Left lobe of liver (tissue), 2 donors: ENCODE results near the gene MARCHF5. TPM values are rescaled to one million over a fixed set of nuclear protein-coding genes. Genes with fewer than 3 reads are reported as not detected.
"Not testable (repeated sequence)": the region's sequence is repeated elsewhere in the genome, so short reads cannot be mapped to it uniquely, and the experiment has no call there.

Experiments
- ATAC-seq: fragments of 200-7000 bp; cut with Tn5 transposase; one replicate; pipeline ENCODE4 v1.9.1; 2020; ENCODE audit warnings: mild to moderate bottlenecking, moderate library complexity
- DNase-seq: peaks from one replicate; pipeline ENCODE4 v3.0.0-alpha.2; 2020; ENCODE audit warnings: low spot score
- total RNA-seq: library from RNA; stranded (reverse); gene quantifications from one replicate; pipeline ENCODE4 v1.2.1, GENCODE V29; 2021
- donor health status: DM: no; HTN: no; CAD: no; lungs with moderate emphysema.
- donor health status: DM: no; HTN: yes; CAD: no.

Gene MARCHF5
- total RNA-seq, 1 donor from 2014 or later, result 24.7 TPM

DNA sequence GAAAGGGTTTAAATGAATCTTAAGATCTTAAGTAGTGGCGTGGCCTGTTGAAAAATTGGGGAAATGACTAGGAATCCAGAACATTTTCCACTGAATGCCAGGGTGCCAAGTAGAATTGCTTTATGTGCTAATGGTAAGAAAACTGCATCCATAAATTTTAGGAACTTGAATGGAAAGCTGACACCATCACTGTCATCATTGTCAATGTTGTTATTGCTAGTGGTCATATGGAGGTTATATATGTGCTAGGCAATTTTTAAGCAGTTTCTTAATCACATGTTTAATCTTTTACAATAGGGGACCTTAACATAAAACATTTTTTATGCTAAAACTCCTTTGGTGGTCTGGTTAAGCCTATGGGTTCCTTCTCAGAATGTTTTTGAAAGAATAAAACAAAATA lies 13.1 kb downstream of the MARCHF5 start:
- ATAC-seq, result no peak
- no peak for DNase-seq

DNA sequence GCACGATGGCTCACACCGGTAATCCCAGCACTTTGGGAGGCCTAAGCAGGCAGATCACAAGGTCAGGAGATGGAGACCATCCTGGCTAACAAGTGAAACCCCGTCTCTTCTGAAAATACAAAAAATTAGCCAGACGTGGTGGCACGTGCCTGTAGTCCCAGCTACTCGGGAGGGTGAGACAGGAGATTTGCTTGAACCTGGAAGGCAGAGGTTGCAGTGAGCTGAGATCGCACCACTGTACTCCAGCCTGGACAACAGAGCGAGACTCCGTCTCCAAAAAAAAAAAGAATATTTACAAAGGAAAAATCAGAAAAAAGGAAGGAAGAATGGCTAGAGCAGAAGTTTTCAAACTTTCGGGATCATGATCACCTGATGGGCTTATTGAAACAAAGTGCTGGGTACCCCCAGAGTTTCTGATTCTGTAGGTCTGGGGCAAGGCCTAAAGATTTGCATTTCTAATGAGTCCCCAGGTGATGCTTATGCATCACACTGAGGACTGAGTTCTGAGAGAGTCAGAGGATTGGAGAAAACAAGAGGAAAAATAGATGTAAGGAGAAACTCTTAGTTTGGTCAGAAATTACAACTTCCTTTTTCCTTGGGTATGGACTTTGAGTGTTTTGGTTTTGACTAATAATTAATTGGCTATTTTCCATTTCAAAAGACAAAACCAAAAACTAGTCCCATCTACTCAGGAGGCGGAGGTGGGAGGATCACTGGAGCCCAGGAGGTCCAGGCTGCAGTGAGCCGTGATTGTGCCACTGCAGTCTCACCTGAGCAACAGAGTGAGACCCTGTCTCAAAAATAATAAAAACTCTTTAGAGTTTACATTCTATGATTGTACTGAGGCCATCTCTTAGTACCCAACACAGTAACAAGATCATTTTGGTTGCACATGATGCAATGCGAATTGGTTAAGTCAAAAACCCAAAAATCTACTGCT lies 14.4 kb downstream of the MARCHF5 start:
- ATAC-seq (no peak), DNase-seq (no peak)

DNA sequence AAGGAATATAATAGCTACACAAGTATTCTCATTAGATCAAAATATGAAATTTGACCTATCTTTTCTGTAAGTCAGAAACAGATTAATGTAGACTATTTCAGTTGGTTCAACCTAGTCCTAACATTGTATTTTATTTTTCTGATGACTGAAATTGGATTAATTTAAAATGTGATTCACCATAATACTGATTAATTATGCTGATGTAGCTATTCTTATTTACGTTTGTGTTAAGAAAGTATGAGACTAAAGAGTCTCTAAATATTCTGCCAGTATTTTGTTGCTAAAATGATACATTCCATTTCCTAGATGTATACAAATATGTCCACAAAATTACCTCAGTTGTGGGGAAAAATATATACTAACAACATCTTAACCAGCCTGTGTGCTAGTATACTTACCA lies 18.3 kb downstream of the MARCHF5 start:
- DNase-seq (no peak), ATAC-seq (no peak)

DNA sequence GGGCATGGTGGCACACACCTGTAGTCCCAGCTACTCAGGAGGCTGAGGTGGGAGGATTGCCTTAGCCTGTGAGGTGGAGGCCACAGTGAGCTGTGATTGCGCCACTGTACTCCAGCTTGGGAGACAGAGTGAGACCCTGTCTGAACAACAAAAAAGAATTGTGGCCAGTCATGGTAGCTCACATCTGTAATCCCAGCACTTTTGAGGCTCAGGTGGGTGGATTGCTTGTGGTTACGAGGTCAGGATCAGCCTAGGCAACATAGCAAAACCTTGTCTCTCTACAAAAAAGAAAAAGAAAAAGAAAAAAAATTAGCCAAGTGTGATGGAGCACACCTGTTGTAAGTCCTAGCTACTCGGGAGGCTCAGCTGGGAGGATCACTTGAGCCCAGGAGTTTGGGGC lies 22.8 kb downstream of the MARCHF5 start:
- ATAC-seq (no peak), DNase-seq (no peak)

DNA sequence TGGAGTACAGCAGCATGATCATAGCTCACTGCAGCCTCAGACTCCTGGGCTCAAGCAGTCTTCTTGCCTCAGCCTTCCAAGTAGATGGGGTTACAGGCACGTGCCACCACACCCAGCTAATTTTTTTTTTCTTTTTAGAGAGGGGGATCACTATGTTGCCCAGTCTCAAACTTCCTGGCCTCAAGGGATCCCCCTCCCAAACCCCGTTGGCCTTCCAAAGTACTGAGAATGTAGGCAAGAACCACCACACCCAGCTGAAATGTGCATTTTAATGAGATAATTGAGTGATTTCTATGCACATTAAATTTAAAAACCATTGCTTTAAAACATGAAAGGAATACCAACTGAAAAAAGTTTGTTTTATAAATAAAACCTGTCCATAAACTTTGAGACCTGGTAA lies 25.6 kb downstream of the MARCHF5 start:
- DNase-seq (no peak), ATAC-seq (no peak)

DNA sequence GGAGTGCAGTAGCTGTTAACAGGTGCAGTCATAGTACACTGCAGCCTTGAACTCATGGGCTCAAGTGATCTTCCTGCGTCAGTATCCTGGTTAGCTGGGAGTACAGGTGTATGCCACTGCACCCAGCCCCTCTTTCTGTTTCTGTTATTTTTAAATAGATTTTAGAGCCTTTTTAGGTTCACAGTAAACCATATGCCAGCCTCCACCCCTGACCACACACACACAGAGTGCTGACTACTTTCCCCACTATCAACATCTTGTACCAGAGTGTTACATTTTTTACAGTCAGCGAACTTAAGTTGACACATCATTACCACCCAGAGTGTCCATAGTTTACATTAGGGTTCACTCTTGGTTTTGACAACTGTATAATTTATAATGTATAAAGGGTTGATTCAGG lies 32.1 kb downstream of the MARCHF5 start:
- no peak for DNase-seq
- no peak for ATAC-seq

DNA sequence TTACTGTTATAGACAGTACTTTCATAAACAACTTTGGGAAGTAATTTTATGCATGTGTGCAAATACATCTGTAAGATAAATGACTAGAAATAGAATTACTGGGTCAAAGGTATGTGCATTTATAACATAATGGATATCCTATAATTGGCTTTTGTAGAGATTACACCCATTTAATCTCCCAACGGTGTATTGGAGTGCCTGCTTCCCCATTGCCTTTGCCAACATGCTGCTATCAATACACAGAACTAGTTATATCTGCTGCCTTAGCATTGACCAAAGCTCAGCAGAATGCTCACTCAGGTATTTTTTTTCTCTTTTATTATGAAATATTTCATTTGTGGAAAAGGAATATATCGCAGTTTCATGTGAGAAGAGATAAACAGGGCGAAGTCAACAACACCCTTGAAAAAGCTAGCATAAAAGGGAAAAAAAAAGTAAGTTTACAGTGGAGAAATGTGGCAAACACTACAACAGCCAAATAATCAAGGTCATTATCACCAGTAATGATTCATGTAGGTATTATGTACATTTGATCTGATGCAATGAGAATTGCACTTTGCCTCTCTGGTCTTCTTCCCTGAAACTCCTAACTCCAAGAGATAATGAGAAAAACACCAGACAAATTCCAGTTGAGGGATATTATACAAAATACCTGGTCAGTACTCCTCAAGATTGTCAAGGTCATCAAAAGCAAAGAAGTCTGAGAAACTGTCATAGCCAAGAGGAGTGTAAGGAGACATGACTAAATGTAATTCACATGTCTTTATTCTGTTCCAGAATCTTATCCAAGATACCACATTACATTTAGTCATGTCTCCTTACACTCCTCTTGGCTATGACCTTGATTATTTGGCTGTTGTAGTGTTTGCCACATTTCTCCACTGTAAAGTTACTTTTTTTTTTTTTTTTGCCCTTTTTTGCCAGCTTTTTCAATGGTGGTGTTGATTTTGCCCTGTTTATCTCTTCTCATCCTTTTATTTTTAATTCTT lies 36.8 kb downstream of the MARCHF5 start:
- ATAC-seq (peak; percentile 66), DNase-seq (no peak)

DNA sequence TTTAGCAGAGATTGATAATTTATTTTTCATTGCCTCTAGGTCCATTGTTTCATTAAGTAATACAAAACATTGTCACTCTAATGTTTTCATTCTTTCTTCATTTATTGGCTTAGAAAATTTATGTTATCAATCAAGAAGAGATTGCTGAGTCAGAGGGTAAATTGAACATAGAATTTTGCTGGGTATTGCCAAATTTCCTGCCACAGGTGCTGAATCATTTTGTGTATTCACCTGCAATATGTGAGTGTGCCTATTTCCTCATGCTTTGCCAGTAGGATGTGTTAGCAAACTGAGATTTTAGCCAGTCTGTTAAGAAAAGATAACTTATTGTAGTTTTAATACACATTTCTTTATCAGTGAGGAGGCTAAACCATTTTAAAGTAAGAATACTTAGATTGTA lies 38.0 kb downstream of the MARCHF5 start:
- ATAC-seq, result peak; percentile 76
- no peak for DNase-seq

DNA sequence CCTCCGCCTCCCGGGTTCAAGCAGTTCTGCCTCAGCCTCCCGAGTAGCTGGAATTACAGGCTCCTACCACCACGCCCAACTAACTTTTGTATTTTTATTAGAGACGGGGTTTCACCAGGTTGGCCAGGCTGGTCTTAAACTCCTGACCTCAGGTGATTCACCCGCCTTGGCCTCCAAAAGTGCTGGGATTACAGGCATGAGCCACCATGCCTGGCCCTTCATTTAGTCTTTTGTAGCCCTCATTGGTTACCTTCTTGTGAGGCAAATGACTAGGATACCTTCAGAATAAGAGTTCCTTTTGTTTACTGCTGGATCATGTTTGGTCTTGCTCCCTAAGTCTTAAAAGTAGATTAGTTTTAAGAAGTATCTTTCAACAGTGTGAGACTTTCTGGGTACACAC lies 39.0 kb downstream of the MARCHF5 start:
- not testable (repeated sequence) for ATAC-seq

DNA sequence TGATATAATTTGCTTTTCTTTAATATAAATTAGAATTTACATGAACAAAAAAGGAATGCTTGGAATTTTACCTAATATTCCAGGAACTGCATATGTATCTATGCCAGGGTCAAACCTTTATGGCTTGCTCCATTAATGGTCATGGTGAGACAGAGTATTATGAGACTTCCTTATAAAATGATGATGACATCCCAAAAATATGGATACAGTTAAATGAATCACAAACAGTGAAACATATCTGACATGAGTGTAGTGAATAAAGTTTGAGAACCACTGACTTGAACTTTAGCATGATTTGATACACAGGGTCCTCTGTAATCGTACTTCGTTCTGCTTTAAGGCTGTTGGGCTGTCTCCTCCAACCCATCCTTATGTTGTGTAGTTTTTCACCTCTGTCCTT lies 51.8 kb downstream of the MARCHF5 start:
- DNase-seq, result no peak
- no peak for ATAC-seq

More for the DNA sequence above, 39.0 kb downstream of the MARCHF5 start:
- DNase-seq, result not testable (repeated sequence)

DNA sequence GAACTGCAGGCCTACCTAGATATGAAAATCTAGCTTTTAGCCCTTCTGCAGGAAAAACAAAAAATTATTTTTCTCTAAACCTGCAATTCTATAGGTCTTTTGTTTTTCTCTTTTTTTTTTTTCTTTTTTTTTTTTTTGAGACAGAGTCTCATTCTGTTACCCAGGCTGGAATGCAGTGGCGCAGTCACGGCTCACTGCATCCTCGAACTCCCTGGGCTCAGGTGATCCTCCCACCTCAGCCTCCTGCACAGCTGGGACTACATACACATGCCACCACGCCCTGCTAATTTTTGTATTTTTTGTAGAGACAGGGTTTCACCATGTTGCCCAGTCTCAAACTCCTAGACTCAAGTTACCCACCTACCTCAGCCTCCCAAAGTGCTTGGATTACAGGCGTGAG lies 54.6 kb downstream of the MARCHF5 start:
- ATAC-seq, DNase-seq: not testable (repeated sequence)

DNA sequence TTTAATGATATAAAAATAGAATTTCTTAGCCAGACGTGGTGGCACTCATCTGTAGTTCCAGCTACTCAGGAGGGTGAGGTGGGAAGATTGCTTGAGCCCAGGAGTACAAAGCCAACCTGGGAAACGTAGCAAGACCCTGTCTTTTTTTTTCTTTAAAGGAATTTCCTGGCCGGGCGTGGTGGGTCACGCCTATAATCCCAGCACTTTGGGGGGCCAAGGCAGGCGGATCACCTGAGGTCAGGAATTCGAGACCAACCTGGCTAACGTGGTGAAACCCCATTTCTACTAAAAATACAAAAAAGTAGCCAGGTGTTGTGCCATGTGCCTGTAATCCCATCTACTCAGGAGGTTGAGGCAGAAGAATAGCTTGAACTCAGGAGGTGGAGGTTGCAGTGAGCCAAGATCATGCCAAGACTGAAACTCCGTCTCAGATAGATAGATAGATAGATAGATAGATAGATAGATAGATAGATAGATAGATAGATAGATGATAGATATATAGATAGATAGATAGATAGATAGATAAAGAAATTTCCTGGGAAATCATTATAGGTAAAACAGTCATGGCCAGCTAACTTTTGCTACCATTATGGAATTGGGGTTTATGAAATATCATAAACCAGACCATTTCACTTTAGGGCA lies 56.2 kb downstream of the MARCHF5 start:
- not testable (repeated sequence) for ATAC-seq, DNase-seq

DNA sequence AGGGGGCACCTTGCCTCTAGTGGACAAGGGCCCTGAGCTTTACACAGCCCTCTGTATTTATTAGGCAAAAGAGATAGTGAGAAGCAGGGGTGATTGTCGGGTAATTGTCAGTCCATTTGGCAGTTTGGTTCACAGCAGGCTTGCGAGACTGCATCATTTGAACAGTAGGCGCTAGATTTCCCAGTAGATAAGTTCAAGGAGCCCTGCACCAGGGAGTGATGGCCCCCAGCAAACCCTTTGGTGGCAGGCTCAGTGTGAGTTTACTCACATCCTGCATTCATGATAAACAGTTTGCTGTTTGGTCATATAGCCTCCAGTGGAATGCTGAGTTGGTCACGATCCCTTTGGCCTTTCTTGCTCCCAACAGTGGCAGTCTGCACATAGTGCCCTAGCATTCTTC lies 59.4 kb downstream of the MARCHF5 start:
- DNase-seq (no peak), ATAC-seq (no peak)

DNA sequence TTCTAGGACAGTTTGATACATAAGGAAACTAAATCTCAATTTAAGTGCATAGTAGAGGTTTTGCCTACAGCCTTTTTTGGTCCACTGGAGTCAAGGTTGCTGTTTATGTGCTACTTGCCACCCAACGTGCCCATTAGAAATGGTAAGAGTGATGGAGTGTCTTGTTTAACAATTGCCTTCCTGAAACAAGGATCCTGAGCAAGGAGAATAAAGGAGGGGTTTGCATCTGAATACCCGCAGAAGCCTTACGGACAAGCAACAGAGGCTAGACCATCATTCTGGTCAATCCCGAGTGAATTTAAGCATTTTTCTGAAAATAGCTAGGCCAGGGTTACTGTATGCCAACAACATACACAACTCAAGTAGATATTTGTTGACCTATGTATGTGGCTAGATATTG lies 63.6 kb downstream of the MARCHF5 start:
- no peak for ATAC-seq
- DNase-seq, result no peak

DNA sequence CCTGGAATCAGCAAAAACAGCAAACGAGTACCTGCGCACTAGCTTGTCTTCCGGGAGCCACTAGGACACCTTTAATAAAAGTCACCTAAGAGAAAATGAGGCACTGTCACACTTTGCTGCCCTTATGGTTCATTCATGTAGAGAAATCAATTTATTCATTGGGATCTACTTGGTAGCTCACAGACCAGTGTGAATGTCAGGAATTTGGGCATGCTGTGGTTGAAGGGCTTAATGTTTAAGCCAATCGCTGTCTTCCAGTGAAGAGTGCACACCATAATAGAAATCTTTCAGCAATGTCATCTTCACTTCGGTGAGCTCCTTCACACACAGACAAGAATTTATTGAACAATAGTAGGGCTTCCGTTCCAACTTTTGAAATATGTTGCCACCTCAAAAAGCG lies 65.1 kb downstream of the MARCHF5 start:
- ATAC-seq (peak; percentile 43), DNase-seq (no peak)

DNA sequence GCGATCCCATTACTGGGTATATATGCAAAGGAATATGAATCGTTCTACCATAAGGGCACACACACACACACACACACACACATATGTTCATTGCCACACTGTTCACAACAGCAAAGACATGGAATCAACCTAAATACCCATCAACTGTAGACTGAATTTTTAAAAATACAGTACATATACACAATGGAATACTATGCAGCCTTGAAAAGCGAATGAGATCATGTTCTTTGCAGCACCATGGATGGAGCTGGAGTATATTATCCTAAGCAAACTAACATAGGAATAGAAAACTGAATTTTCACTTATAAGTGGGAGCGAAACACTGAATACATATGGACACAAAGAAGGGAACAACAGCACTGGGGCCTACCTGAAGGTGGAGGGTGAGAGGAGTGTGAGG lies 72.5 kb downstream of the MARCHF5 start:
- DNase-seq, result no peak
- ATAC-seq, result no peak

DNA sequence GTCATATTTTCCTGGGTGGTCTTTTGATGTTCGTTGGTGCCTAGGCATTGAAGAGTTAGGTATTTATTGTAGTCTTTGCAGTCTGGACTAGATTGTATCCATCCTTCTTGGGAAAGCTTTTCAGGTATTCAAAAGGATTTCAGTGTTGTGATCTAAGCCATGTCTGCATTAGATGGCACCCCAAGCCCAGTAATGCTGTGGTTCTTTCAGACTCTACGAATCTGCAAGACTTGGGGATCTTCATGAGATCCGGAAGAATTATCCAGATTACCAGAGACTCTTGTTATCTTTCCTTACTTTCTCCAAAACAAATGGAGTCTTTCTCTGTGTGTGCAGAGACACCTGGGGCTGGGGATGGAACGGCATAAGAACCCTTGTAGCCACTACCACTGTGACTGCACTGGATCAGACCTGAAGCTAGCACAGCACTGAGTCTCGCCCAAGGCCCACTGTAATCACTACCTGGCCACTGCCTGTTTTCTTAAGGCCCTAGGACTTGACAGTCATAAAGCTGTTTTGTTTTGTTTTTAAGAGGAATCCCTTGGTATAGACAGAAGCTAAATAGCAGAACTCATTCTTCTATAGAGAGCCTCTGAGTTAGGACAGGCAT lies 75.5 kb downstream of the MARCHF5 start:
- DNase-seq (no peak), ATAC-seq (no peak)

DNA sequence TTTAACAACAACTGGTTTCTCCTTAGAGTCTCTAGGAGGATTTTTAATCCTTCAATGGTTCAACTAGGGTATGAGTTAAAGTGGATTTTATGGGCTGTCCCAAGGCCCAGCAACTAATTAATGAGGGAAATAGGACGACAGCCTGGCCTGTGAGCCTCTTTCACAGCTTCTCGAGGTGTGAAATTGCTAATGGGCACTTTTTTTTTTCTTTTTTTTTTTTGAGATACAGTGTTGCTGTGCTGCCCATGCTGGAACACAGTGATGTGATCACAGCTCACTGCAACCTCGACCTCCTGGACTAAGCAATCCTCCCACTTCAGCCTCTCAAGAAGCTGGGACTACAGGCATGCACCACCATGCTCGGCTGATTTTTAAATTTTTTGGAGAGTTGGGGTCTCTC lies 87.0 kb downstream of the MARCHF5 start:
- no peak for DNase-seq
- no peak for ATAC-seq

DNA sequence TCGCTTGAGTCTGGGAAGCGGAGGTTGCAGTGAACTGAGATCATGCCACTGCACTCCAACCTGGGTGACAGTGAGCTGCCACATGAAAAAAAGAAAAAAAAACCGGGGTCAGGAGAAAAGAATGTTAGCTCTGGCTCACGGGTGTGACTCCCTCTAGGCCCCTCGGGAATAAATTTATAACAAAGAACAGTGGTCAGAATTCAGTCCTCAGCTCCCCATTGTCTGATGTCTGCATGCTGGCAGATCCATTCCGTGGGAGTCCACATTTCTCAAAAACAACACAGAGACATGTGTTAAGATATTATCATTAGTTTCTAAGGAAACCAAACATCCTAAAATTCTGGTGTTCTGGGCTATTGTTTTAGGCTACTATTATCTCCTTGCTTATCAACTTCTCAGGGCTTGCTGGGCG lies 90.6 kb downstream of the MARCHF5 start:
- ATAC-seq (no peak), DNase-seq (no peak)

DNA sequence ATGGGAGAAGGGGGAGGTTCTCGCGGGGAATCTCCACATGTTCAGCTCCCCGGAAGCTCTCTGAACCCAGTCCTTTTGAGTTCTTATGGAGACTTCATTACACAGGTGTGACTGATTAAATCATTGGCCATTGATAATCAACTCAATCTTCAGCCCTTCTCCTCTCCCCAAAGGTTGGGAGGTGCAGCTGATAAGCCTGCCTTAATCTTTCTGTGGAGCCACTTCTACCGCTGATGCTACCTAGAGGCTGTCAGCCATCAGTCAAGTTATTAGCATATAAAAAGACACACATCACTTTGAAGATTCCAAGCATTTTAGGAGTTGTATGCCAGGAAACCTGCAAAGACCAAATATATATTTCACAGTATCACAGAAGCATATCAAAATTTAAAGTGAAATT lies 91.7 kb downstream of the MARCHF5 start:
- ATAC-seq (no peak), DNase-seq (peak; percentile 1)

DNA sequence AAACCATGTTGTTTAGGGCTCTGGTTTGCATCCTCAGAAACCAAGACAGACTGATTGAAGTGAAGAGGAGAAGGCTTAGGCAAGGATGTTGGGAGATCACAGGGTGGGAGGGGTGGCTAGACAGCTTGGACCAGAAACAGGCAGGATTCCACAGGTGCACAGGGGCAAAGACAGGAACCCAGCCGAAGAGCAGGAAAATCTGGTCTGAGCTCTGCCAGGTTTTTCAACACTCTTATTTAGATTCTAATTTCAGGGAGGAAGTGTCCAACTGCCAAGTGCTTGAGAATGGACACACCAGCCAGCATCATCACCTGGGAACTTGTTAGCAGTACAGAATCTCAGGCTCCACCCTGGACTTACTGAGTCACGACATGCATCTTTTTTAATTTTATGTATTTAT lies 93.8 kb downstream of the MARCHF5 start:
- no peak for ATAC-seq
- no peak for DNase-seq
